Panc1 (cell line): ENCODE results near the gene CACNA1A. TPM values are rescaled to one million over a fixed set of nuclear protein-coding genes. Genes with fewer than 3 reads are reported as not detected.
"Not testable (repeated sequence)": the region's sequence is repeated elsewhere in the genome, so short reads cannot be mapped to it uniquely, and the experiment has no call there.

Source experiments
- ATAC-seq: fragments of 200-7000 bp; cut with Tn5 transposase; 2 replicates; pipeline ENCODE4 v1.9.1; 2020; ENCODE audit warnings: mild to moderate bottlenecking, moderate library complexity
- BruUV-seq: library from RNA; stranded (reverse); fragments of 400-500 nt; replicated peaks from 2 replicates; lab custom pipeline; 2021; lab: Mats Ljungman, UMichigan
- CTCF ChIA-PET: fragments of 300-600 bp; sonication (Branson Sonifier 250); formaldehyde crosslinking; loops from one replicate; lab custom pipeline; 2022; ENCODE audit warnings: antibody characterized with exemption; lab: Charles Lee
- POLR2A ChIA-PET: fragments of 300-600 bp; sonication (Branson Sonifier 250); formaldehyde crosslinking; loops from one replicate; lab custom pipeline; 2022; ENCODE audit warnings: antibody characterized with exemption; lab: Charles Lee
- DNase-seq: peaks from one replicate; pipeline ENCODE4 v3.0.0-alpha.2; 2010; ENCODE audit warnings: low read depth, low spot score
- H3K27ac ChIP-seq: 2 replicates; pipeline ENCODE4 v1.5.1; 2011; ENCODE audit warnings: mild to moderate bottlenecking, low read length, inconsistent platforms
- H3K27me3 ChIP-seq: fragments of 200-500 bp; sonication (Bioruptor generic); 2 replicates; pipeline ENCODE4 v1.6.0; 2014; ENCODE audit warnings: low read length, inconsistent platforms; ENCODE audit not compliant: control insufficient read depth, insufficient read depth
- H3K36me3 ChIP-seq: fragments of 200-500 bp; sonication (Bioruptor generic); 2 replicates; pipeline ENCODE4 v1.5.1; 2014; ENCODE audit warnings: inconsistent platforms, mild to moderate bottlenecking, low read length, moderate library complexity; ENCODE audit not compliant: control insufficient read depth, insufficient read depth
- H3K4me1 ChIP-seq: 2 replicates; pipeline ENCODE4 v1.5.1; 2011; ENCODE audit warnings: inconsistent platforms, mild to moderate bottlenecking, low read length, moderate library complexity; ENCODE audit not compliant: control insufficient read depth, insufficient read depth
- H3K4me3 ChIP-seq, 2 experiments: 2 replicates each; pipeline ENCODE4 v1.5.1; 2011 to 2012; ENCODE audit warnings: low read depth in 2 of 2, low read length in 2 of 2, mild to moderate bottlenecking in 2 of 2, inconsistent platforms in 1 of 2, moderate library complexity in 1 of 2
- H3K9me3 ChIP-seq: fragments of 200-500 bp; sonication (Bioruptor generic); 2 replicates; pipeline ENCODE4 v1.5.1; 2014; ENCODE audit warnings: low read depth, mild to moderate bottlenecking, inconsistent platforms, low read length, moderate library complexity; ENCODE audit not compliant: control insufficient read depth, insufficient read depth
- CTCF ChIP-seq: fragments of 450-650 bp; IDR thresholded peaks from 2 replicates; pipeline ENCODE4 v1.5.1; 2017; ENCODE audit warnings: mild to moderate bottlenecking
- POLR2AphosphoS5 ChIP-seq: IDR thresholded peaks from 2 replicates; pipeline ENCODE4 v1.6.1; 2012; ENCODE audit warnings: mild to moderate bottlenecking, low read depth, low read length, moderate library complexity
- SIN3A ChIP-seq: IDR thresholded peaks from 2 replicates; pipeline ENCODE4 v1.6.1; 2012; ENCODE audit warnings: low read depth, mild to moderate bottlenecking, low read length, moderate library complexity, borderline replicate concordance; ENCODE audit not compliant: insufficient read depth
- TCF7L2 ChIP-seq: IDR thresholded peaks from 2 replicates; pipeline ENCODE4 v1.6.1; 2011; ENCODE audit warnings: mild to moderate bottlenecking, low read depth, low read length, inconsistent platforms
- in situ Hi-C: cut with HindIII; loops from 2 replicates; pipeline ENCODE4 v1.10.0; 2016; ENCODE audit warnings: low sequenced_read_pairs, low pct_unique_long_range_greater_than_20kb
- intact Hi-C: fragments of 100-400 bp; cut with micrococcal nuclease; formaldehyde crosslinking; loops from one replicate; pipeline ENCODE4 v1.10.0; 2022; ENCODE audit not compliant: unreplicated experiment
- total RNA-seq: library from RNA; stranded (reverse); gene quantifications from one replicate; pipeline ENCODE4 v1.2.1, GENCODE V29; 2021; ENCODE audit not compliant: unreplicated experiment
- TF ChIP-seq, protein P1 (sequence below), 2 experiments: IDR thresholded peaks; 2 replicates each; pipeline ENCODE4 v1.6.1; 2011 to 2012; ENCODE audit warnings: low read depth in 2 of 2, control low read depth in 1 of 2, low read length in 1 of 2, mild to moderate bottlenecking in 1 of 2, moderate library complexity in 1 of 2; ENCODE audit not compliant: insufficient read depth in 1 of 2

Gene CACNA1A
- total RNA-seq, 1 experiment from 2014 or later: 0.51 TPM

DNA sequence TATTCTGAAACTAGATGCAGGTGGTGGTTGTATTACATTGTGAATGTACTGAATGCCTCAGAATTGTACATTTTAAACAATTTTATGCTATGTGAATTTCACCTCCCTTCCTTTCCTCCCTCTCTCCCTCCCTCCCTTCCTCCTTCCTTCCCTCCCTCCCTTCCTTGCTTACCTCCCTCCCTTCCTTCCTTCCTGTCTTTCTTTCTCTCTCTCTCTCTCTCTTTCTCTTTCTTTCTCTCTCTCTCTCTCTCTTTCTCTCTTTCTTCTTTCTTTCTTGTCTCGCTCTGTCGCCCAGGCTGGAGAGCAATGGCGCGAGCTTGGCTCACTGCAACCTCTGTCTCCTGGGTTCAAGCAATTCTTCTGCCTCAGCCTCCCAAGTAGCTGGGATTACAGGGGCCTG is 318.9 kb downstream of the CACNA1A start:
- Histone ChIP-seq H3K4me3 (no peak overlapping the region), H3K9me3 (no peaks in the 10 kb centered on the region), H3K4me1 (no peaks in the 10 kb centered on the region), H3K36me3 (no peaks in the 10 kb centered on the region), H3K27ac (no peak overlapping the region), H3K27me3 (no peaks in the 10 kb centered on the region)
- ATAC-seq: no peak
- CTCF ChIA-PET: no interaction called here
- intact Hi-C loops: no loop called here
- in situ Hi-C loops: no loop called here
- TF ChIP-seq SIN3A (no peak), POLR2AphosphoS5 (no peak), CTCF (no peak), TCF7L2 (no peak)
- TF ChIP-seq, protein P1, sequence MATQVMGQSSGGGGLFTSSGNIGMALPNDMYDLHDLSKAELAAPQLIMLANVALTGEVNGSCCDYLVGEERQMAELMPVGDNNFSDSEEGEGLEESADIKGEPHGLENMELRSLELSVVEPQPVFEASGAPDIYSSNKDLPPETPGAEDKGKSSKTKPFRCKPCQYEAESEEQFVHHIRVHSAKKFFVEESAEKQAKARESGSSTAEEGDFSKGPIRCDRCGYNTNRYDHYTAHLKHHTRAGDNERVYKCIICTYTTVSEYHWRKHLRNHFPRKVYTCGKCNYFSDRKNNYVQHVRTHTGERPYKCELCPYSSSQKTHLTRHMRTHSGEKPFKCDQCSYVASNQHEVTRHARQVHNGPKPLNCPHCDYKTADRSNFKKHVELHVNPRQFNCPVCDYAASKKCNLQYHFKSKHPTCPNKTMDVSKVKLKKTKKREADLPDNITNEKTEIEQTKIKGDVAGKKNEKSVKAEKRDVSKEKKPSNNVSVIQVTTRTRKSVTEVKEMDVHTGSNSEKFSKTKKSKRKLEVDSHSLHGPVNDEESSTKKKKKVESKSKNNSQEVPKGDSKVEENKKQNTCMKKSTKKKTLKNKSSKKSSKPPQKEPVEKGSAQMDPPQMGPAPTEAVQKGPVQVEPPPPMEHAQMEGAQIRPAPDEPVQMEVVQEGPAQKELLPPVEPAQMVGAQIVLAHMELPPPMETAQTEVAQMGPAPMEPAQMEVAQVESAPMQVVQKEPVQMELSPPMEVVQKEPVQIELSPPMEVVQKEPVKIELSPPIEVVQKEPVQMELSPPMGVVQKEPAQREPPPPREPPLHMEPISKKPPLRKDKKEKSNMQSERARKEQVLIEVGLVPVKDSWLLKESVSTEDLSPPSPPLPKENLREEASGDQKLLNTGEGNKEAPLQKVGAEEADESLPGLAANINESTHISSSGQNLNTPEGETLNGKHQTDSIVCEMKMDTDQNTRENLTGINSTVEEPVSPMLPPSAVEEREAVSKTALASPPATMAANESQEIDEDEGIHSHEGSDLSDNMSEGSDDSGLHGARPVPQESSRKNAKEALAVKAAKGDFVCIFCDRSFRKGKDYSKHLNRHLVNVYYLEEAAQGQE (IDR thresholded peaks at IDR 0.05; ENCODE audit: insufficient read depth in 1 of 2, low read depth in 2 of 2, low read length in 1 of 2): no peak
- POLR2A ChIA-PET: no interaction called here
- DNase-seq: no peak
- no TSS peak for BruUV-seq

DNA sequence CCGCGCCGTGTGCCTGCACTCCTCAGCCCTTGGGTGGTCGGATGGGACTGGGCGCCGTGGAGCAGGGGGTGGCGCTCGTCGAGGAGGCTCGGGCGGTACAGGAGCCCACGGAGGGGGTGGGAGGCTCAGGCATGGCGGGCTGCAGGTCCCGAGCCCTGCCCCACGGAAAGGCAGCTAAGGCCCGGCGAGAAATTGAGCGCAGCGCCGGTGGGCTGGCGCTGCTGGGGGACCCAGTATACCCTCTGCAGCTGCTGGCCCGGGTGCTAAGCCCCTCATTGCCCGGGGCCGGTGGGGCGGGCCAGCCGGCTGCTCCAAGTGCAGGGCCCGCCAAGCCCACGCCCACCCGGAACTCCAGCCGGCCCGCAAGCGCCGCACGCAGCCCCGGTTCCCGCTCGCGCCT is 319.6 kb downstream of the CACNA1A start:
- H3K27ac ChIP-seq, intact Hi-C loops, BruUV-seq, ATAC-seq, CTCF ChIA-PET, POLR2A ChIA-PET, H3K27me3 ChIP-seq, in situ Hi-C loops, H3K4me1 ChIP-seq, DNase-seq, H3K9me3 ChIP-seq, H3K36me3 ChIP-seq, H3K4me3 ChIP-seq: not testable (repeated sequence)

DNA sequence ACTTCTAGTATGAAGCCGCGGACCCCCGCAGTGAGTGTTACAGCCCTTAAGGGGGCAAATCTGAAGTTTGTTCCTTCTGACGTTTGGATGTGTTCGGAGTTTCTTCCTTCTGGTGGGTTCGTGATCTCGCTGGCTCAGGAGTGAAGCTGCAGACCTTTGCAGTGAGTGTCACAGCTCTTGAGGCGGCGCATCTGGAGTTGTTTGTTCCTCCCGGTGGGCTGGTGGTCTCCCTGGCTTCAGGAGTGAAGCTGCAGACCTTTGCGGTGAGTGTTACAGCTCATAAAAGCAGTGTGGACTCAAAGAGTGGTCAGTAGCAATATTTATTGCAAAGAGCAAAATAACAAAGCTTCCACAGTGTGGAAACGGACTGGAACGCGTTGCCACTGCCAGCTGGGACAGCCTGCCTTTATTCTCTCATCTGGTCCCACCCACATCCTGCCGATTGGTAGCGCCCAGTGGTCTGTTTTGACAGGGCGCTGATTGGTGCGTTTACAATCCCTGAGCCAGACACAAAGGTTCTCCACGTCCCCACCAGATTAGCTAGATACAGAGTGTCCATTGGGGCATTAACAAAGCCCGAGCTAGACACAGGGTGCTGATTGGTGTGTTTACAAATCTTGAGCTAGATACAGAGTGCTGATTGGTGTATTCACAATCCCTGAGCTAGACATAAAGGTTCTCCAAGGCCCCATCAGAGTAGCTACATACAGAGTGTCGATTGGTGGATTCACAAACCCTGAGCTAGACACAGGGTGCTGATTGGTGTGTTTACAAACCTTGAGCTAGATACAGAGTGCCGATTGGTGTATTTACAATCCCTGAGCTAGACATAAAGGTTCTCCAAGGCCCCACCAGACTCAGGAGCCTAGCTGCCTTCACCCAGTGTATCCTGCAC is 320.3 kb downstream of the CACNA1A start:
- intact Hi-C loops, H3K27ac ChIP-seq, H3K36me3 ChIP-seq, H3K9me3 ChIP-seq, BruUV-seq, H3K27me3 ChIP-seq, H3K4me3 ChIP-seq, DNase-seq, in situ Hi-C loops, CTCF ChIA-PET, ATAC-seq: not testable (repeated sequence)
- POLR2A ChIA-PET: interaction anchor here (0.5 kb wide), 1 partner anchor 247 kb away, joined by 6 read pairs; no protein-coding TSS in a partner anchor
- H3K4me1 ChIP-seq: peaks cover 11% of the 10 kb centered on the region

DNA sequence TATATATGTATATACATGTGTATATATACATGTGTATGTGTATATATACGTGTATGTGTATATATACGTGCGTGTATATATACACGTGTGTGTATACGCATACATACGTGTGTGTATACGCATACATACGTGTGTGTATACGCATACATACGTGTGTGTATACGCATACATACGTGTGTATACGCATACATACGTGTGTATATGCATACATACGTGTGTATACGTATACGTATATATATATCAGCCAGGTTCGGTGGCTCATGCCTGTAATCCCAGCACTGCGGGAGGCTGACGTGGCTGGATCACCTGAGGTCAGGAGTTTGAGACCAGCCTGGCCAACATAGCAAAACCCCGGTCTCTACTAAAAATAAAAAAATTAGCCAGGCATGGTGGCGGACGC is 321.4 kb downstream of the CACNA1A start:
- peaks cover 14% of the 10 kb centered on the region for H3K4me1 ChIP-seq
- H3K9me3 ChIP-seq, CTCF ChIA-PET, H3K36me3 ChIP-seq, ATAC-seq, DNase-seq, intact Hi-C loops, BruUV-seq, POLR2A ChIA-PET, H3K27me3 ChIP-seq, H3K27ac ChIP-seq, in situ Hi-C loops, H3K4me3 ChIP-seq: not testable (repeated sequence)
